Measurements from ENCODE around the gene GCK. TPM values are rescaled to one million over a fixed set of nuclear protein-coding genes. Genes with fewer than 3 reads are reported as not detected.

The GCK gene
- total and polyA plus RNA-seq, 2 experiments from 2014 or later, result 1.7 to 2.5 TPM

GRCh38 chr7:44139311-44140010 is 49.8 kb downstream of the GCK start:
- Histone ChIP-seq H4K20me1 (ENCODE audit: insufficient read depth, poor library complexity, severe bottlenecking) (no peaks in the 10 kb centered on the region), H3K4me3 (no peak overlapping the region), H3K27ac (no peak overlapping the region), H3K4me2 (no peak overlapping the region), H3K9me3 (ENCODE audit: low read depth) (no peaks in the 10 kb centered on the region), H3K79me2 (no peaks in the 10 kb centered on the region), H3K9me2 (replicated peaks; ENCODE audit: insufficient read depth) (no peaks in the 10 kb centered on the region), H3K4me1 (ENCODE audit: insufficient read depth) (no peaks in the 10 kb centered on the region), H3K36me3 (replicated peaks; ENCODE audit: insufficient read depth, low read depth) (no peaks in the 10 kb centered on the region), H3K27me3 (peaks cover under 1% of the 10 kb centered on the region), H2AFZ (no peak overlapping the region)
- WGBS (ENCODE audit: low lambda C conversion rate, missing lambda C conversion rate), result 93% methylated on average over 14 of the region's 14 CpGs
- TF ChIP-seq EZH2 (IDR thresholded peaks at IDR 0.05; ENCODE audit: borderline replicate concordance) (no peak), EZH2phosphoT487 (IDR thresholded peaks at IDR 0.05; ENCODE audit: low read depth, severe bottlenecking, unreplicated experiment) (no peak), CTCF (IDR thresholded peaks at IDR 0.05; ENCODE audit: poor library complexity) (no peak)
- DNase-seq (ENCODE audit: low spot score), result no peak

GRCh38 chr7:44138698-44139097 is 50.5 kb downstream of the GCK start:
- Histone ChIP-seq H3K79me2 (no peaks in the 10 kb centered on the region), H3K9me2 (replicated peaks; ENCODE audit: insufficient read depth) (no peaks in the 10 kb centered on the region), H4K20me1 (ENCODE audit: insufficient read depth, poor library complexity, severe bottlenecking) (no peaks in the 10 kb centered on the region), H2AFZ (no peak overlapping the region), H3K4me3 (no peak overlapping the region), H3K27me3 (no peaks in the 10 kb centered on the region), H3K36me3 (replicated peaks; ENCODE audit: insufficient read depth, low read depth) (no peaks in the 10 kb centered on the region), H3K9me3 (ENCODE audit: low read depth) (no peaks in the 10 kb centered on the region), H3K27ac (no peak overlapping the region), H3K4me1 (ENCODE audit: insufficient read depth) (no peaks in the 10 kb centered on the region), H3K4me2 (no peak overlapping the region)
- no peak for DNase-seq (ENCODE audit: low spot score)
- WGBS (ENCODE audit: low lambda C conversion rate, missing lambda C conversion rate), result 93% methylated on average over 8 of the region's 8 CpGs
- TF ChIP-seq EZH2phosphoT487 (IDR thresholded peaks at IDR 0.05; ENCODE audit: low read depth, severe bottlenecking, unreplicated experiment), result no peak
- TF ChIP-seq EZH2 (IDR thresholded peaks at IDR 0.05; ENCODE audit: borderline replicate concordance), result no peak
- TF ChIP-seq CTCF (IDR thresholded peaks at IDR 0.05; ENCODE audit: poor library complexity), result no peak

GRCh38 chr7:44136731-44137130 is 52.5 kb downstream of the GCK start:
- Histone ChIP-seq H3K27ac (no peak overlapping the region), H3K9me3 (ENCODE audit: low read depth) (no peaks in the 10 kb centered on the region), H3K4me1 (ENCODE audit: insufficient read depth) (peaks cover 3% of the 10 kb centered on the region), H3K4me2 (no peak overlapping the region), H2AFZ (no peak overlapping the region), H4K20me1 (ENCODE audit: insufficient read depth, poor library complexity, severe bottlenecking) (no peaks in the 10 kb centered on the region), H3K79me2 (no peaks in the 10 kb centered on the region), H3K27me3 (no peaks in the 10 kb centered on the region), H3K9me2 (replicated peaks; ENCODE audit: insufficient read depth) (no peaks in the 10 kb centered on the region), H3K36me3 (replicated peaks; ENCODE audit: insufficient read depth, low read depth) (no peaks in the 10 kb centered on the region), H3K4me3 (no peak overlapping the region)
- TF ChIP-seq EZH2phosphoT487 (IDR thresholded peaks at IDR 0.05; ENCODE audit: low read depth, severe bottlenecking, unreplicated experiment) (no peak), CTCF (IDR thresholded peaks at IDR 0.05; ENCODE audit: poor library complexity) (no peak), EZH2 (IDR thresholded peaks at IDR 0.05; ENCODE audit: borderline replicate concordance) (no peak)
- WGBS (ENCODE audit: low lambda C conversion rate, missing lambda C conversion rate), result 78% methylated on average over 5 of the region's 5 CpGs
- DNase-seq (ENCODE audit: low spot score), result no peak
